Measurements from ENCODE around the gene ZSWIM8.

ZSWIM8 gene

DNA sequence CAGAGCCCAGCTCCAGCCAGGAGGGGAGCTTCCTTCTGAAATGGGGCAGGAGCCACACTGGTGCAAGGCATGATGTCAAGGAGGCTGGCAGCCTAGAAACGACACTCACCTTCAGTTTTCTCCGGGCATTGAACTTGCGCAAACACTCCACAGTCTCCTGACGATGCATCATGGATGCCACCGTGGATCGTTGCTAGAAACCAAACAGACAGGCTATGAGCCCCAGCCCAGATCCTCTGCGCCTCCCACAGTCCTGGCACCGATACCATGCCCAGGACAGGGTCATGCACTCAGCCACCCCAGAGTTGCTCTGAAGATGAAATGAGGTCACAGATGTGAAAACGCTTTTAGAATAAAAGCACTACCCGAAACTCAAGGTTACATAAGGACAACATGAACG lies 56.9 kb downstream of the ZSWIM8 start:
- DNase-seq = no peak

DNA sequence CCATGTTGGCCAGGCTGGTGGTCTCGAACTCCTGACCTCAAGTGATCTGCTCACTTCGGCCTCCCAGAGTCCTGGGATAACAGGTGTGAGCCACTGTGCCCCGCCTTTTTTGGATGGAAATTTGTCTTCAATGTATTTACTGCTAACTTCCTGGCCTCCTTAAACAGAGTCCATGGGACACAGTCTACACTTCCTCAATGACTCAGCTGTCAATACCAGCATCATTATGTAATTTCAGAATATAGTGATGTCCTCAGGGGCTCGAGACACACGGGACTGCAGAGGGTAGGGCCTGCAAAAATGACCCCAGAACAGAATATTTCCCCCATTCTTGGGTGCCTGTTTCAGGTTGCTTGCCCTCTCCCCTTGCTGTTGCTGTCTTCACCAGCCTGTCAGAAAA lies 57.9 kb downstream of the ZSWIM8 start:
- DNase-seq = no peak

DNA sequence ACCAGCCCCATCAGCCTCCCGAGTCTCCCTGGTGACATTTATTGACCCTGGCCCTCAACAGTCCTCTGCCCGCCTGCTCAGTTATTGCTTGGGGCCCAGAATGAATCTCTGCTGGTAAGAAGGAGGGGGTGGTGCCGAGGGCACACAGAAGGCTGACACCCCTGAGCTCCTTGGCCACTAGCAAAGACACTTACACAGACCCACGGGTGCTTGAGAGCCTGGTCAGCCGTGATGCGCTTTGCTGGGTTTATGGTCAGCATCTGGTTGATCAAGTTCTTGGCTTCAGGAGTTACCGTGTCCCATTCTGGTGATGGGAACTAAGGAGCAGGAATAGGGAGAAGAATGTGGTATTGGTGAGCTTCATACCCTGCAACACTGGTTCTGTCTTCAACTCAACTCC lies 61.6 kb downstream of the ZSWIM8 start:
- no peak for DNase-seq

- DNase-seq = peak in 1 of 2 experiments; percentile 29
Measured at GRCh38 chr10:73848821-73849489, 63.5 kb downstream of the ZSWIM8 start.

DNA sequence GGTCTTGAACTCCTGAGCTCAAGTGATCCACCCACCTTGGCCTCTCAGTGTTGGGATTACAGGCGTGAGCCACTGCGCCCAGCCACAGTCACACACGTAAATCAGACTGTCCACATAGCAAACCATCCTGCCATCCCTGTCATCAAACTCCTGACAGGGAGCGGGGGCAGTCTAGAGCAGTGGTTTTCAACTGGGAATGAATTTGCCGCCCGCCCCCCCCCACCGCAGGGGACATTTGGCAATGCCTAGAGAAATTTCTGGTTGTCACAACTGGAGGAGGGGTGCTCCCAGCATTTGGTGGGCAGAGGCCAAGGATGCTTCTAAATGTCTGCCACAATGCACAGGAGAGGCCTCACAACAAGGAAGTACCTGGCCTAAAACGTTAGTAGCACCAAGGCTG lies 64.8 kb downstream of the ZSWIM8 start:
- DNase-seq = no peak

GRCh38 chr10:73850863-73851461 lies 65.6 kb downstream of the ZSWIM8 start:
- no peak for DNase-seq

Data from NCI-H524 (cell line).